Measurements from ENCODE around the gene EFCAB14.
"Not testable (repeated sequence)": the region's sequence is repeated elsewhere in the genome, so short reads cannot be mapped to it uniquely, and the experiment has no call there.

The EFCAB14 gene

GRCh38 chr1:46718727-46719622 is at the start of gene EFCAB14:
EFCAB14 (minus strand) TSS chr1:46719114; CDS start chr1:46718087, 1,027 bp downstream.
- peak; percentile 98 for DNase-seq

- DNase-seq: no peak
These were observed 49.5 kb upstream of the EFCAB14 start for GRCh38 chr1:46768445-46768844.

- no peak for DNase-seq
These were observed 48.9 kb upstream of the EFCAB14 start for GRCh38 chr1:46767649-46768282.

- no peak for DNase-seq
These were observed 45.5 kb upstream of the EFCAB14 start for GRCh38 chr1:46764402-46764801.

GRCh38 chr1:46761740-46762139 is 42.8 kb upstream of the EFCAB14 start:
- no peak for DNase-seq

GRCh38 chr1:46760558-46761166 is 41.7 kb upstream of the EFCAB14 start:
- no peak for DNase-seq

GRCh38 chr1:46757956-46758528 is 39.1 kb upstream of the EFCAB14 start:
- DNase-seq: no peak

GRCh38 chr1:46757247-46757955 is 38.5 kb upstream of the EFCAB14 start:
- no peak for DNase-seq

- DNase-seq: no peak
These were observed 36.2 kb upstream of the EFCAB14 start for GRCh38 chr1:46755121-46755520.

- not testable (repeated sequence) for DNase-seq
These were observed 35.8 kb upstream of the EFCAB14 start for GRCh38 chr1:46754707-46755106.

GRCh38 chr1:46753985-46754384 is 35.1 kb upstream of the EFCAB14 start:
- no peak for DNase-seq

- DNase-seq: no peak
These were observed 31.0 kb upstream of the EFCAB14 start for GRCh38 chr1:46749921-46750404.

GRCh38 chr1:46749404-46749803 is 30.5 kb upstream of the EFCAB14 start:
- DNase-seq: no peak

- no peak for DNase-seq
These were observed 28.9 kb upstream of the EFCAB14 start for GRCh38 chr1:46747683-46748288.

GRCh38 chr1:46742069-46742468 is 23.2 kb upstream of the EFCAB14 start:
- no peak for DNase-seq

- DNase-seq: no peak
These were observed 16.9 kb upstream of the EFCAB14 start for GRCh38 chr1:46735708-46736324.

- DNase-seq: not testable (repeated sequence)
These were observed 9.5 kb upstream of the EFCAB14 start for GRCh38 chr1:46728327-46728873.

- DNase-seq: no peak
These were observed 6.8 kb upstream of the EFCAB14 start for GRCh38 chr1:46725736-46726108.

GRCh38 chr1:46724991-46725735 is 6.2 kb upstream of the EFCAB14 start:
- DNase-seq: peak; percentile 74

- DNase-seq: no peak
These were observed 5.0 kb upstream of the EFCAB14 start for GRCh38 chr1:46723901-46724300.

Data from CD4-positive, alpha-beta T cell treated with Interleukin-4 for 4 hours (primary cell).